Endothelial cell of umbilical vein (primary cell): Measurements from ENCODE around the gene LAX1. TPM values are rescaled to one million over a fixed set of nuclear protein-coding genes. Genes with fewer than 3 reads are reported as not detected.

Experiments
- BruUV-seq: library from RNA; stranded (reverse); fragments of 400-500 nt; replicated peaks from 2 replicates; lab custom pipeline; 2021; lab: Mats Ljungman, UMichigan
- CTCF ChIA-PET: fragments of 300-600, 350-600 bp; sonication (Branson Sonifier 250); formaldehyde crosslinking; loops from one replicate; lab custom pipeline; 2021; ENCODE audit warnings: antibody characterized with exemption, inconsistent platforms; lab: Charles Lee
- POLR2A ChIA-PET: fragments of 300-600, 350-600 bp; sonication (Branson Sonifier 250); formaldehyde crosslinking; loops from one replicate; lab custom pipeline; 2021; ENCODE audit warnings: antibody characterized with exemption, inconsistent platforms; lab: Charles Lee
- DNase-seq: peaks from one replicate; pipeline ENCODE4 v3.0.0-alpha.2; 2011; ENCODE audit warnings: low read depth, low spot score
- FAIRE-seq: peaks from 2 replicates; lab custom pipeline; 2011; peaks lifted over from hg19 to GRCh38; lab: Jason Lieb, UNC
- H2AFZ ChIP-seq: 2 replicates; pipeline ENCODE4 v1.6.0; 2012; ENCODE audit warnings: low read depth, low read length, control low read depth, inconsistent platforms
- H3K27ac ChIP-seq: 2 replicates; pipeline ENCODE4 v1.5.1; 2011; ENCODE audit warnings: low read depth, mild to moderate bottlenecking, control low read depth, low read length, moderate library complexity; ENCODE audit not compliant: insufficient read depth
- H3K27me3 ChIP-seq, 2 experiments: 2 replicates each; pipeline versions ENCODE4 v1.6.0 to v1.6.1; 2011; ENCODE audit warnings: low read length in 2 of 2, mixed read lengths in 1 of 2; ENCODE audit not compliant: control insufficient read depth in 2 of 2, insufficient read depth in 2 of 2
- H3K36me3 ChIP-seq, 2 experiments: 2 replicates in 1 of 2; 3 replicates in 1 of 2; pipeline ENCODE4 v1.5.1; 2011; ENCODE audit warnings: low read length in 2 of 2, mild to moderate bottlenecking in 1 of 2, moderate library complexity in 1 of 2; ENCODE audit not compliant: control insufficient read depth in 2 of 2, insufficient read depth in 2 of 2; ENCODE audit errors: extremely low read depth in 1 of 2
- H3K4me1 ChIP-seq: 3 replicates; pipeline ENCODE4 v1.5.1; 2011; ENCODE audit warnings: mild to moderate bottlenecking, low read length; ENCODE audit not compliant: control insufficient read depth, insufficient read depth; ENCODE audit errors: extremely low read depth
- H3K4me2 ChIP-seq: 2 replicates; pipeline ENCODE4 v1.6.1; 2011; ENCODE audit warnings: low read length, control low read depth, mixed read lengths; ENCODE audit not compliant: insufficient read depth
- H3K4me3 ChIP-seq, 3 experiments: fragments of 200-600 bp in 1 of 3; sonication (generic), shearing (Covaris generic) in 1 of 3; replicated peaks in 1 of 3; 2 replicates each; pipeline ENCODE4 v1.5.1; 2011 to 2016; ENCODE audit warnings: control low read depth in 3 of 3, low read length in 3 of 3, mild to moderate bottlenecking in 2 of 3, inconsistent platforms in 1 of 3, low read depth in 1 of 3, moderate library complexity in 1 of 3; ENCODE audit not compliant: insufficient read depth in 1 of 3
- H3K79me2 ChIP-seq: 2 replicates; pipeline ENCODE4 v1.6.0; 2012; ENCODE audit warnings: low read length, inconsistent platforms; ENCODE audit not compliant: control insufficient read depth, insufficient read depth
- H3K9ac ChIP-seq: replicated peaks from 2 replicates; pipeline ENCODE3; 2011; ENCODE audit warnings: low read length, control low read depth; ENCODE audit not compliant: insufficient read depth; ENCODE audit errors: extremely low read depth
- H3K9me1 ChIP-seq: replicated peaks from 3 replicates; pipeline ENCODE4 v1.6.0; 2011; ENCODE audit warnings: mild to moderate bottlenecking, low read length; ENCODE audit not compliant: control insufficient read depth, insufficient read depth; ENCODE audit errors: extremely low read depth
- H3K9me3 ChIP-seq: replicated peaks from 2 replicates; pipeline ENCODE4 v1.5.1; 2012; ENCODE audit warnings: low read length, inconsistent platforms; ENCODE audit not compliant: control insufficient read depth, insufficient read depth
- H4K20me1 ChIP-seq: replicated peaks from 2 replicates; pipeline ENCODE3; 2011; ENCODE audit warnings: mild to moderate bottlenecking, low read length; ENCODE audit not compliant: control insufficient read depth, insufficient read depth; ENCODE audit errors: extremely low read depth
- EZH2 ChIP-seq: IDR thresholded peaks from 2 replicates; pipeline ENCODE4 v1.6.1; 2012; ENCODE audit warnings: borderline replicate concordance, low read depth, mild to moderate bottlenecking, moderate library complexity, low read length, inconsistent platforms; ENCODE audit not compliant: severe bottlenecking
- FOS ChIP-seq: IDR thresholded peaks from 2 replicates; pipeline ENCODE4 v1.6.1; 2011; ENCODE audit warnings: mild to moderate bottlenecking, low read length, moderate library complexity, borderline replicate concordance; ENCODE audit not compliant: insufficient read depth
- GATA2 ChIP-seq: IDR thresholded peaks from 2 replicates; pipeline ENCODE4 v1.7.0; 2011; ENCODE audit warnings: low read depth, mild to moderate bottlenecking, moderate library complexity, mixed read lengths, low read length; ENCODE audit not compliant: insufficient read length, insufficient read depth
- JUN ChIP-seq: IDR thresholded peaks from 2 replicates; pipeline ENCODE4 v1.6.1; 2011; ENCODE audit warnings: borderline replicate concordance, low read depth; ENCODE audit not compliant: insufficient read length, insufficient read depth
- MYC ChIP-seq: IDR thresholded peaks from one replicate; pipeline ENCODE4 v1.6.1; 2011; ENCODE audit warnings: mild to moderate bottlenecking, low read depth, low read length
- POLR2A ChIP-seq: IDR thresholded peaks from 2 replicates; pipeline ENCODE4 v1.6.1; 2012; ENCODE audit warnings: low read depth, mild to moderate bottlenecking, control low read depth, low read length
- POLR2AphosphoS5 ChIP-seq: IDR thresholded peaks from 2 replicates; pipeline ENCODE4 v1.6.1; 2012; ENCODE audit warnings: low read depth, mild to moderate bottlenecking, control low read depth, low read length, moderate library complexity; ENCODE audit not compliant: insufficient read depth
- dilution Hi-C: fragments of 300-500 bp; cut with MboI; formaldehyde crosslinking; loops from one replicate; pipeline ENCODE4 v1.15.0; 2019; ENCODE audit warnings: low sequenced_read_pairs; ENCODE audit not compliant: extremely low pct_ligation_motif_present
- intact Hi-C: fragments of 100-400 bp; cut with micrococcal nuclease; formaldehyde crosslinking; loops from one replicate; pipeline ENCODE4 v1.10.0; 2022
- polyA plus RNA-seq, 4 experiments: library from polyadenylated mRNA; depleted of rRNA in 3 of 4; stranded (reverse) in 3 of 4; unstranded in 1 of 4; fragments of >200 nt; gene quantifications; 2 replicates each; pipeline versions ENCODE4 v1.2.1 to v1.2.3, GENCODE V29; 2011 to 2012; ENCODE audit warnings: missing spikeins in 1 of 4
- total RNA-seq: library from RNA; stranded (reverse); gene quantifications from 2 replicates; pipeline ENCODE4 v1.2.3, GENCODE V29; 2021
- TF ChIP-seq, protein P1 (sequence below), 2 donors: IDR thresholded peaks; 1 replicate in 1 of 2; 2 replicates in 1 of 2; pipeline ENCODE4 v1.5.1; 2011; ENCODE audit warnings: low read length in 2 of 2, mild to moderate bottlenecking in 2 of 2, moderate library complexity in 2 of 2, control low read depth in 1 of 2, inconsistent platforms in 1 of 2, low read depth in 1 of 2; ENCODE audit not compliant: insufficient read depth in 1 of 2; ENCODE audit errors: extremely low read depth in 1 of 2
- TF ChIP-seq, protein P2 (sequence below): IDR thresholded peaks from 2 replicates; pipeline ENCODE4 v1.6.1; 2011; ENCODE audit not compliant: insufficient read depth, insufficient read length

The LAX1 gene
- total and polyA plus RNA-seq, 2 donors (not counting 3 experiments of a cell fraction or from before 2014, with no cell fraction given) = not detected

DNA sequence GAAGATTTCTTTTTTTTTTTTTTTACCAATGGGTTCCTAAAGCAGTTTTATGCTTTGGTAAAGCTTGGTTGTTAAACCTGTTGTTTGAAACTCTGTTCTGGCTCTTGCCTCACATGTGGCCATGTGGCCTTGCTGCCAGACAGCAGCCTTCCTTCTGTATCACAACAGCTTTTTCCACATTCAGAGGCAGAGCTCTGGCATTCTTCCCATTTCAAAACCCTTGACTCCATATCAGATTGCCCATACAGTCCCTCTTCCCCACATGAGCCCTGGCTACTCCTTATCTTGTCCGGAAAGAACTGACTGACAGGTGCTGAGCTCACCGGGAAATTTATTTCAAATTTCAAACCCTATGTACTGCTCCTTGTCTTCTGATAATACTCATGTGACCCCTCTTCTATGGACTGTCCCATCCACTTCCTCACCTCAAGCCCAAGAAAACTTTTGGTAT is 38.5 kb upstream of the LAX1 start:
- Histone ChIP-seq H3K36me3 (peaks cover 6 to 21% of the 10 kb centered on the region in 2 experiments), H3K9me1 (no peaks in the 10 kb centered on the region), H3K27ac (no peak overlapping the region), H3K9ac (no peak overlapping the region), H4K20me1 (no peaks in the 10 kb centered on the region), H3K79me2 (no peaks in the 10 kb centered on the region), H3K4me1 (no peaks in the 10 kb centered on the region), H3K9me3 (no peaks in the 10 kb centered on the region), H2AFZ (no peak overlapping the region), H3K27me3 (no peaks in the 10 kb centered on the region), H3K4me3 (no peak overlapping the region), H3K4me2 (no peak overlapping the region)
- intact Hi-C loops = no loop called here
- ChIA-PET CTCF (no interaction called here), POLR2A (no interaction called here)
- dilution Hi-C loops = no loop called here
- FAIRE-seq (no peak), DNase-seq (no peak)
- BruUV-seq = no TSS peak
- TF ChIP-seq, protein P1, sequence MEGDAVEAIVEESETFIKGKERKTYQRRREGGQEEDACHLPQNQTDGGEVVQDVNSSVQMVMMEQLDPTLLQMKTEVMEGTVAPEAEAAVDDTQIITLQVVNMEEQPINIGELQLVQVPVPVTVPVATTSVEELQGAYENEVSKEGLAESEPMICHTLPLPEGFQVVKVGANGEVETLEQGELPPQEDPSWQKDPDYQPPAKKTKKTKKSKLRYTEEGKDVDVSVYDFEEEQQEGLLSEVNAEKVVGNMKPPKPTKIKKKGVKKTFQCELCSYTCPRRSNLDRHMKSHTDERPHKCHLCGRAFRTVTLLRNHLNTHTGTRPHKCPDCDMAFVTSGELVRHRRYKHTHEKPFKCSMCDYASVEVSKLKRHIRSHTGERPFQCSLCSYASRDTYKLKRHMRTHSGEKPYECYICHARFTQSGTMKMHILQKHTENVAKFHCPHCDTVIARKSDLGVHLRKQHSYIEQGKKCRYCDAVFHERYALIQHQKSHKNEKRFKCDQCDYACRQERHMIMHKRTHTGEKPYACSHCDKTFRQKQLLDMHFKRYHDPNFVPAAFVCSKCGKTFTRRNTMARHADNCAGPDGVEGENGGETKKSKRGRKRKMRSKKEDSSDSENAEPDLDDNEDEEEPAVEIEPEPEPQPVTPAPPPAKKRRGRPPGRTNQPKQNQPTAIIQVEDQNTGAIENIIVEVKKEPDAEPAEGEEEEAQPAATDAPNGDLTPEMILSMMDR (IDR thresholded peaks at IDR 0.05; ENCODE audit: extremely low read depth in 1 of 2, insufficient read depth in 1 of 2, low read depth in 1 of 2, low read length in 2 of 2) = no peak
- TF ChIP-seq GATA2 (no peak), FOS (no peak), JUN (no peak), POLR2A (no peak), POLR2AphosphoS5 (no peak), EZH2 (no peak), MYC (no peak)
- TF ChIP-seq, protein P2, sequence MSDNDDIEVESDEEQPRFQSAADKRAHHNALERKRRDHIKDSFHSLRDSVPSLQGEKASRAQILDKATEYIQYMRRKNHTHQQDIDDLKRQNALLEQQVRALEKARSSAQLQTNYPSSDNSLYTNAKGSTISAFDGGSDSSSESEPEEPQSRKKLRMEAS = no peak
